ENCODE data around the gene RBM14.
"Not testable (repeated sequence)": the region's sequence is repeated elsewhere in the genome, so short reads cannot be mapped to it uniquely, and the experiment has no call there.

RBM14 gene

GRCh38 chr11:66616379-66617154 is at the start of gene RBM14:
TSS of gene RBM14 (plus strand) at chr11:66616630. CDS start at chr11:66616721, 91 bp downstream.
- DNase-seq = peak; percentile 96

GRCh38 chr11:66567787-66568123 is 48.7 kb upstream of the RBM14 start:
- DNase-seq = no peak

- DNase-seq = peak; percentile 59
Measured at GRCh38 chr11:66568124-66568916, 48.1 kb upstream of the RBM14 start, which contains the start of gene CTSF. TSS of gene CTSF (minus strand) at chr11:66568606. CDS start at chr11:66568486, 120 bp downstream.

GRCh38 chr11:66569076-66569475 is 47.4 kb upstream of the RBM14 start:
- DNase-seq = no peak

GRCh38 chr11:66570079-66570849 is 46.2 kb upstream of the RBM14 start:
- no peak for DNase-seq

GRCh38 chr11:66570850-66571180 is 45.6 kb upstream of the RBM14 start:
- DNase-seq = no peak

- DNase-seq = peak; percentile 62
Measured at GRCh38 chr11:66579017-66579606, 37.3 kb upstream of the RBM14 start.

- no peak for DNase-seq
Measured at GRCh38 chr11:66580803-66581202, 35.6 kb upstream of the RBM14 start.

- no peak for DNase-seq
Measured at GRCh38 chr11:66581261-66581660, 35.2 kb upstream of the RBM14 start.

GRCh38 chr11:66582565-66583147 is 33.8 kb upstream of the RBM14 start:
- DNase-seq = not testable (repeated sequence)

- not testable (repeated sequence) for DNase-seq
Measured at GRCh38 chr11:66585447-66585846, 31.0 kb upstream of the RBM14 start.

- no peak for DNase-seq
Measured at GRCh38 chr11:66586136-66586535, 30.3 kb upstream of the RBM14 start.

- DNase-seq = not testable (repeated sequence)
Measured at GRCh38 chr11:66589315-66589714, 27.1 kb upstream of the RBM14 start.

- DNase-seq = no peak
Measured at GRCh38 chr11:66589996-66590675, 26.3 kb upstream of the RBM14 start.

GRCh38 chr11:66591175-66591574 is 25.3 kb upstream of the RBM14 start:
- DNase-seq = no peak

GRCh38 chr11:66592457-66593302 is 23.8 kb upstream of the RBM14 start, which contains the start of the genes CCDC87 and CCS:
TSS of gene CCDC87 (minus strand) at chr11:66593063. CDS start at chr11:66593015, 48 bp downstream.
TSS of gene CCS (plus strand) at chr11:66593185. CDS start at chr11:66593262, 77 bp downstream.
- peak; percentile 98 for DNase-seq

- no peak for DNase-seq
Measured at GRCh38 chr11:66593303-66593635, 23.2 kb upstream of the RBM14 start.

GRCh38 chr11:66593650-66594049 is 22.8 kb upstream of the RBM14 start:
- DNase-seq = no peak

- no peak for DNase-seq
Measured at GRCh38 chr11:66595245-66595904, 21.1 kb upstream of the RBM14 start.

GRCh38 chr11:66598993-66599392 is 17.4 kb upstream of the RBM14 start:
- DNase-seq = no peak

Data from activated CD4-positive, alpha-beta T cell treated with anti-CD3 and anti-CD28 coated beads for 1 hour (primary cell).